Measurements from ENCODE around the gene DUOX1.

DUOX1 gene

DNA sequence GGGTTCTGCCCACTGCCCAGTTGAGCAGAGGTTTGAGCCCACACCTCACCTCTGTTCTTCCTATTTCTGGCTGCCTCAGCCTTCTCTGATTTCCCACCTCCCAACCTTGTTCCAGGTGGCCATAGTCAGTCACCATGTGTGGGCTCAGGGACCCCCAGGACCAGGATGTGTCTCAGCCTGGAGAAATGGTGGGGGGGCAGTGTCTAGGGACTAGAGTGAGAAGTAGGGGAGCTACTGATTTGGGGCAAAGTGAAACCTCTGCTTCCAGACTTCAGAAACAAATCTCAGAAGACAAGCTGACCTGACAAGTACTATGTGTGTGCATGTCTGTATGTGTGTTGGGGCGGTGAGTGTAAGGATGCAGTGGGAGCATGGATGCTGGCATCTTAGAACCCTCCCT lies 35.1 kb downstream of the DUOX1 start:
- TF ChIP-seq CTCF (IDR thresholded peaks at IDR 0.05; ENCODE audit: borderline replicate concordance, control extremely low read depth, extremely low read depth, insufficient read depth, missing control alignments): no peak

DNA sequence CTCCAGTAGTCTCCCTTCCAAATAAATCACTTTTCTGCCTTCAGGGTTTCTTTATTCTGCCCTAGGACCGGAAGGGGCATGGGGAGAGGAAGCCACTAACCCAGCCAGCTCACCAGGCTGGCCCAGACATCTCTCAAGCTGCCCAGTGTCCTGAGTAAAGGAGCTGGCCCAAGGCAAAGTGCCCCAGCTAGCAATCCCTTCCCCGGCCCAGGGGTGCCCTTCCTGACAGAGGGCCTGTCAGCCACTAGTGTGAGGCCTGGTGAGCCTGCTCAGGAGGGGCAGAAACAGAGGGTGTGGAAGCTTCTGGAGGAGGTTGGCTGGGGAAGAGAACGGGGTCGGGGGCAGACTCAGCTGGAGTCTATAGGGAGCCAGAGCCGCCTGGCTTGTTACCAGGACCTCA lies 35.7 kb downstream of the DUOX1 start:
- no peak for TF ChIP-seq CTCF (IDR thresholded peaks at IDR 0.05; ENCODE audit: borderline replicate concordance, control extremely low read depth, extremely low read depth, insufficient read depth, missing control alignments)
- in situ Hi-C loops (cut with MboI; ENCODE audit: low sequenced_read_pairs, unreplicated experiment): no loop called here
- DNase-seq (ENCODE audit: low spot score): no peak

More for the DNA sequence above, 35.1 kb downstream of the DUOX1 start:
- no peak for DNase-seq (ENCODE audit: low spot score)
- in situ Hi-C loops (cut with MboI; ENCODE audit: low sequenced_read_pairs, unreplicated experiment): no loop called here

DNA sequence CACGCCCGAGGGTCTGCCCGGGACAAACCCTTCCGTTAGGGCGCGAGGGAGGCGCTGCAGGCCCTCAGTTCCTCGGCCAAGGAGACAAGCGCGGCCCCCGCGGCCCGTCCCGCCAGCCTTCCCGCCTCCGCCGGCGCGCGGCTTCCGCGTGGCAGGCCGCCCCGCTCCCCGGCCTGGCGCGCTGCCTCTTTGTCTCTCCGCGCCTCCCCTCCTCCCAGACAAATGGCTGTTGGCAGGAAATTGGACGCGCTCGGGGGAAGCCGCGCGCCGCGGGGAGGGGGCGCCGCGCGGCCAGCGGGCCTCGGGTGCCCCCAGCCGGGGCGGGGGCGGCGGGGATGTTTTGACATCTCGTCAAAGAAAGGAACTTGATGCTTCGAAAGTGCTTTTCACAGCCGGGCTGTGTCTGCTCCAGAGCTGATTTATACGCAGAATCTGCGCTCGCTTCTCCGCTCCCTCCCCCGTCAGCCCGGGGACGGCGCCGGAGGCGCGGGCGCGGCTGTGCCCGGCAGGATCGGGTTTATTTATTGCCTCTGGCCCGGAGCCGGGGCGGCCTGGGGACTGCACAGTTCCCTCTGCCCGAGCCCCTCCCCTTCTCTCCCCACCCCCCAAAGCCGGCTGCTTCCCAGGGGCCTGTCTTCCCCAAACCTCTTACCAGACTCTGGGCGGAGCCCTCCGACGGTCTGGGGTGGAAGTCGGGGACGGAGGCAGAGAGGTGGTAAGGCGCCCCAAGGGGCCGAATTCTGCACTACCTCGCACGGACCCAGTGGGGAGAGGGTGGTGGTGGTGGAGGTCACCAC lies 37.2 kb downstream of the DUOX1 start:
- DNase-seq (ENCODE audit: low spot score): peak; percentile 92
- peak; percentile 75 for TF ChIP-seq CTCF (IDR thresholded peaks at IDR 0.05; ENCODE audit: borderline replicate concordance, control extremely low read depth, extremely low read depth, insufficient read depth, missing control alignments)
- in situ Hi-C loops (cut with MboI; ENCODE audit: low sequenced_read_pairs, unreplicated experiment): no loop called here

- in situ Hi-C loops (cut with MboI; ENCODE audit: low sequenced_read_pairs, unreplicated experiment): no loop called here
- no peak for TF ChIP-seq CTCF (IDR thresholded peaks at IDR 0.05; ENCODE audit: borderline replicate concordance, control extremely low read depth, extremely low read depth, insufficient read depth, missing control alignments)
Observed at GRCh38 chr15:45167631-45168205, 37.9 kb downstream of the DUOX1 start.

GRCh38 chr15:45168286-45168685 lies 38.5 kb downstream of the DUOX1 start:
- no peak for DNase-seq (ENCODE audit: low spot score)
- in situ Hi-C loops (cut with MboI; ENCODE audit: low sequenced_read_pairs, unreplicated experiment): no loop called here
- no peak for TF ChIP-seq CTCF (IDR thresholded peaks at IDR 0.05; ENCODE audit: borderline replicate concordance, control extremely low read depth, extremely low read depth, insufficient read depth, missing control alignments)

More at GRCh38 chr15:45167631-45168205, 37.9 kb downstream of the DUOX1 start:
- DNase-seq (ENCODE audit: low spot score): no peak

- no peak for DNase-seq (ENCODE audit: low spot score)
- in situ Hi-C loops (cut with MboI; ENCODE audit: low sequenced_read_pairs, unreplicated experiment): no loop called here
- TF ChIP-seq CTCF (IDR thresholded peaks at IDR 0.05; ENCODE audit: borderline replicate concordance, control extremely low read depth, extremely low read depth, insufficient read depth, missing control alignments): no peak
Observed at GRCh38 chr15:45168751-45169551, 39.2 kb downstream of the DUOX1 start.

All from GM13976 (cell line).